LHCN-M2 (cell line): Measurements from ENCODE around the gene SLC29A1. TPM values are rescaled to one million over a fixed set of nuclear protein-coding genes. Genes with fewer than 3 reads are reported as not detected.

Experiments used
- DNase-seq: peaks from one replicate; pipeline ENCODE4 v3.0.0-alpha.2; 2012; ENCODE audit warnings: low read depth
- total RNA-seq: library from RNA; depleted of rRNA; stranded (reverse); fragments of >200 nt; gene quantifications from 2 replicates; pipeline ENCODE4 v1.2.3, GENCODE V29; 2014

SLC29A1 gene
- total RNA-seq, 1 experiment from 2014 or later = 77.7 TPM

- DNase-seq = peak; percentile 43
Observed at GRCh38 chr6:44268095-44268628, 44.8 kb downstream of the SLC29A1 start.

DNA sequence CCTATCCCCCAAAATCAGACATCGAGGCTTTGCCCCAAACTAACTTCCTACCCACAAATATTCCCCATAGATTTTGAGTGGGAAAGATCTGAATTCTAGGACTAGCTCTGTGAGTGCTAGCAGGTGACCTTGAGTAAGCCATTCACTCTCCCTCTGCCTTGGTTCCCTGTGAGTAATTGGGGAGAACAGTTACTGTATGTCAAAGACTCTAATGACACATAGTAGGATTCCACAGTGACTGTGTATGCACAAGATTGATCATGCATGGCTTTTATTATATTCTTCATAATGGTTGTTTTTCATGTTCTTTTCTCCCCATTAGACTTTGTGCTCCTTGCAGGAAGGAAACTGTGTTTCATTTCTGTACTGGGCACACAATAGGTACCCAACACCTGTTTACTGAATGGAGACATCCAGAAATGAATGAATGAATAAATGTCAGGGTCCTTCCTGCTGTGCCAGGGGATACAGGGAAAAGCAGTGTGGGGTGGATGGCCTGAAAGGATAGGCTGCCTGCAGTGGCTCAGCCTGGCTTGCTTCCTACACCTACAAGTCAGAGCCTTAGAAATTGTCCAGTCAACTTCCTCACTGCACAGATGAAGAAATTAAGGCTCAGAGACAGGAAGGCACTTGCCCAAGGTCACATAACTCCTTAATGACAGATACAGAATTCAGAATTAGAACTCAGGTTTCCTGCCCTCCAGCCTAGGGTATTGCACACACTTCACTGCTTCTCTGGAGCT lies 46.0 kb downstream of the SLC29A1 start:
- DNase-seq = no peak

- DNase-seq = no peak
Observed at GRCh38 chr6:44269921-44270525, 46.6 kb downstream of the SLC29A1 start, which contains the start of gene TMEM151B. Gene TMEM151B, plus strand, starts transcription at chr6:44270450. Its CDS starts 293 bp downstream, at chr6:44270743.

DNA sequence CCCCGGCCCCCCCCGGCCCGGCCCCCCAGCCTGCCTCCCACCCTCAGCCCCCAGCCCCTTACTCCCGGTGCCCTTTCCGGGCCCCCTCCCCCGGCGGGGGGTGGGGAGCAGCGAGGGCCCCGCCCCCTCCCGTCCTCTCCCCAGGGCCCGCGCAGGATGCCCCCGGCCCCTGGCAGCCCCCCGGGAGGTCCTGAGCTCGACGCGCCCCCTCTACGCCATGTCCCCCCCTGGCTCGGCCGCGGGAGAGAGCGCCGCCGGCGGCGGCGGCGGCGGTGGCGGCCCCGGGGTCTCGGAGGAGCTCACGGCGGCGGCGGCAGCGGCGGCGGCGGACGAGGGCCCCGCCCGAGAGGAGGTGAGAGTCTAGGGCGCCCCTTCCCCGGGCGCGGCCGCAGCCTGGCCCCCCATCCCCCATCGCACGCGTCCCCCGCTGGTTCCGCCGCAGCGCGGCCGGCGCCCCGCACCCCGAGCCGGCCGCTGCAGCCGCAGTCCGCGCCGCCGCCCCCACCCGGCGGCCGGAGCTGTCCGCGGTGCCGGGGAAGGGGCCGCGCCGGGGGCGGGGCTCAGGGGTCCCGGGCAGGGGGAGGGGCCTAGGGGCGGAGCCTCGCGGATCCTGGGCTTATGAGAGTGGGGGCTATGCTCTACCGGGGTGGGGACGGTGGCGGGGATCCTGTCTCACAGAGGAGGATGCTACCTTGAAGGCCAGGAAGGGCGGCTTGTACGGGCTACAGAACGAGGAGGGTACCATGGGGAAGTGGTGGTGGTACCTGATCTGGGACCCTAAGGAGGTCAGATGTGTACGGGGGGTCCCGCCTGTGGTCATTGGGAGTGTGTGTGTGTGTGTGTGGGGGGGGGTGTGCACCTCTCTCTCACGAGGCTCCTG lies 47.4 kb downstream of the SLC29A1 start:
- no peak for DNase-seq

DNA sequence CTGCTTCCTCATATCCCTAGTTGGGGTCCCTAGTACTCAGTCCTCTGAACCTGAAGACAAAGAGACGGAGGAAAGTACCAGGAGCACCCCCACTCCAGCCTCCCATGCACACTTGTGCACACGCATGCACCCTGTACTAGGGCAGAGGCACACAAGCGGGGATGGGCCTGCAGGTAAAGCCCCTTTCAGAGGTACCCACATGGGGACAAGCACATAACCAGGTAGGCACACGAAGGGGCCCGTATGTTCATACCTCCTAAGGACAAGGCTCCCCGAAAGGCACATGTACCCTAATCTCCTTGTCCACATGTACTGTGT lies 48.0 kb downstream of the SLC29A1 start:
- DNase-seq = no peak

DNA sequence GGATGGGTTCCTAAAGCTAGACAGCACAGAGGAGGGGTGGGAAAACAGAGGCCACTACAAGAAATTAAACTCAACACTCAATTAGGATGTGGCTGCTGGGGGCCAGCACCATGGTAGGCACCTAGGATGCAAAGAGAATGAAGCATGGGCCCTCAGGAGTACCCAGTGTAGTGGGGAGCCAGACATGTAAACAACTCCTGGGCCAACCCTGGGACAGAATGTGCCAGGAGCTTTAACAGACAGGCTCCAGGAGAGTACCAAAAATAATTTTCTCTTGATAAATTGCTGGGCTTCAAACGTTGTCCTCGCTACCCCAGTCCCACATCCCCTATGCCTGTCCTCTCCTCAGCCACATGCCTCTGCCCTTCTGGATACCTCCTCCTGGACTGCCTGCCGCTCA lies 48.5 kb downstream of the SLC29A1 start:
- DNase-seq = no peak

DNA sequence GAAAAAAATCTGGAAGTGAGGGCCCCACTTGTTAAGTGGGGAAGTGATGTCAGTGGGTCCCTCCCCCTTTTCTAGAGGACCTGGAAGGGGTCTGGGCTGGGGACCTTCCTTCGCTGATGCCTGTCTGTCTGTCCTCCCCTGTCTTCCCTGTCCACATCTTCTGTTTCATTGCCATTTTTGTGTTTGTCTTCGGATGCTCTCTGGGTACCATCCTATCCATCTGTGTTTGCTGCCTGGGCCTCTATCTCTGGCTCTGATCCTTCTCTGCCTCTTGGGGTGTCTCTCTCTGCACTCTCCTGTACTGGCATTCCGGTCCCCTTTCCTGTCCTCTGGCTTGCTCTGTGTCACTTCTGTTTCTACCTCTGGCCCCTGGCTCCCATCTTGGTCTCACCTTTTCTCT lies 49.1 kb downstream of the SLC29A1 start:
- no peak for DNase-seq

- no peak for DNase-seq
Observed at GRCh38 chr6:44272999-44273566, 49.7 kb downstream of the SLC29A1 start.

GRCh38 chr6:44273617-44274016 lies 50.2 kb downstream of the SLC29A1 start:
- DNase-seq = no peak

DNA sequence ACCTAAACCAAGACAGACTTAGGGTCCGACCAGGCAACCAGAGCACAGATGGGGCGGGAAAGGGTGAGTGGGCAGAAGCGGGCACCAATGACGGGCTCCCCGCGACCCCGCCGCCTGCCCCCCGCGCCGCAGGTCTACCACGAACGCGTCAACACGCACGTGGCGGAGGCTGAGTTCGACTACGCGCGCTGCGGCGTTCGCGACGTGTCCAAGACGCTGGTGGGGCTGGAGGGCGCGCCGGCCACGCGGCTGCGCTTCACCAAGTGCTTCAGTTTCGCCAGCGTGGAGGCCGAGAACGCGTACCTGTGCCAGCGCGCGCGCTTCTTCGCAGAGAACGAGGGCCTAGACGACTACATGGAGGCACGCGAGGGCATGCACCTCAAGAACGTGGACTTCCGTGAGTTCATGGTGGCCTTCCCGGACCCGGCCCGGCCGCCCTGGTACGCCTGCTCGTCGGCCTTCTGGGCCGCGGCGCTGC lies 51.9 kb downstream of the SLC29A1 start:
- no peak for DNase-seq

DNA sequence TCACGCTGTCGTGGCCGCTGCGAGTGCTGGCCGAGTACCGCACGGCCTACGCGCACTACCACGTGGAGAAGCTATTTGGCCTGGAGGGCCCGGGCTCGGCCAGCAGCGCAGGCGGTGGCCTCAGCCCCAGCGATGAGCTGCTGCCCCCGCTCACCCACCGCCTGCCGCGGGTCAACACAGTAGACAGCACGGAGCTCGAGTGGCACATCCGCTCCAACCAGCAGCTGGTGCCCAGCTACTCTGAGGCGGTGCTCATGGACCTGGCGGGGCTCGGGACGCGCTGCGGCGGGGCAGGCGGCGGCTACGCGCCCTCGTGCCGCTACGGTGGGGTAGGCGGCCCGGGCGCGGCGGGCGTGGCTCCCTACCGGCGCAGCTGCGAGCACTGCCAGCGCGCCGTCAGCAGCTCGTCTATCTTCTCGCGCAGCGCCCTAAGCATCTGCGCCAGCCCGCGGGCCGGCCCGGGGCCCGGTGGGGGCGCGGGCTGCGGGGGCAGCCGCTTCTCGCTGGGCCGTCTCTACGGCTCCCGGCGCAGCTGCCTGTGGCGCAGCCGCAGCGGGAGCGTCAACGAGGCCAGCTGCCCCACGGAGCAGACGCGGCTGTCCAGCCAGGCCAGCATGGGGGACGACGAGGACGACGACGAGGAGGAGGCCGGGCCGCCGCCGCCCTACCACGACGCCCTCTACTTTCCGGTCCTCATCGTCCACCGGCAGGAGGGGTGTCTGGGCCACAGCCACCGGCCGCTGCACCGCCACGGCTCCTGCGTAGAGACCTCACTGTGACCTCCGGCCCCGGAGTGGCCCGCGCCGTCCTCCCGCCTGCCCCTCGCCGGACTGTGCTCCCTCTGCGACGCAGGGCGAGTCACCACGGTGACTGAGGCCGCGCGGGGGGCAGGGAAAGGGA lies 52.6 kb downstream of the SLC29A1 start:
- no peak for DNase-seq

GRCh38 chr6:44276667-44277640 lies 53.6 kb downstream of the SLC29A1 start:
- no peak for DNase-seq

- no peak for DNase-seq
Observed at GRCh38 chr6:44277763-44278162, 54.4 kb downstream of the SLC29A1 start.

- DNase-seq = no peak
Observed at GRCh38 chr6:44278315-44278714, 54.9 kb downstream of the SLC29A1 start.

GRCh38 chr6:44278774-44279697 lies 55.6 kb downstream of the SLC29A1 start:
- no peak for DNase-seq
